Measurements from ENCODE around the gene FLNB.

FLNB gene

GRCh38 chr3:58150130-58150809, 142.0 kb downstream of the FLNB start:
- no peak for DNase-seq

- DNase-seq, result no peak
These were observed 142.6 kb downstream of the FLNB start for GRCh38 chr3:58150810-58151199.

- DNase-seq, result no peak
These were observed 143.4 kb downstream of the FLNB start for GRCh38 chr3:58151637-58152036.

- no peak for DNase-seq
These were observed 144.2 kb downstream of the FLNB start for GRCh38 chr3:58152225-58153015.

- DNase-seq, result no peak
These were observed 145.1 kb downstream of the FLNB start for GRCh38 chr3:58153371-58153770.

- no peak for DNase-seq
These were observed 146.6 kb downstream of the FLNB start for GRCh38 chr3:58154626-58155449.

GRCh38 chr3:58155838-58156237, 147.6 kb downstream of the FLNB start:
- DNase-seq, result no peak

GRCh38 chr3:58157700-58158099, 149.5 kb downstream of the FLNB start:
- no peak for DNase-seq

- DNase-seq, result no peak
These were observed 150.4 kb downstream of the FLNB start for GRCh38 chr3:58158442-58159153.

GRCh38 chr3:58160399-58160798, 152.2 kb downstream of the FLNB start:
- no peak for DNase-seq

GRCh38 chr3:58161435-58162398, 153.5 kb downstream of the FLNB start:
- DNase-seq, result no peak

- DNase-seq, result no peak
These were observed 155.0 kb downstream of the FLNB start for GRCh38 chr3:58163234-58163633.

- DNase-seq, result no peak
These were observed 156.1 kb downstream of the FLNB start for GRCh38 chr3:58164199-58164879.

- DNase-seq, result no peak
These were observed 156.9 kb downstream of the FLNB start for GRCh38 chr3:58164906-58165821.

GRCh38 chr3:58167431-58168351, 159.5 kb downstream of the FLNB start:
- peak in 5 of 6 experiments; percentile 8 to 45 (median 42) for DNase-seq

GRCh38 chr3:58168498-58168897, 160.3 kb downstream of the FLNB start:
- no peak for DNase-seq

GRCh38 chr3:58169371-58169770, 161.1 kb downstream of the FLNB start:
- no peak for DNase-seq

- no peak for DNase-seq
These were observed 162.2 kb downstream of the FLNB start for GRCh38 chr3:58170376-58170775.

- no peak for DNase-seq
These were observed 162.9 kb downstream of the FLNB start for GRCh38 chr3:58171126-58171525.
